K562 (cell line): ENCODE results near the gene DBNDD1. TPM values are rescaled to one million over a fixed set of nuclear protein-coding genes. Genes with fewer than 3 reads are reported as not detected.

Source experiments
- ATAC-seq: fragments of 200-7000 bp; cut with Tn5 transposase; 3 replicates; pipeline ENCODE4 v1.9.1; 2020; ENCODE audit warnings: moderate library complexity
- BruUV-seq: library from RNA; stranded (reverse); fragments of 400-500 nt; replicated peaks from 2 replicates; lab custom pipeline; 2021; lab: Mats Ljungman, UMichigan
- CTCF ChIA-PET: fragments of 300-600 bp; formaldehyde crosslinking; extraction: SDS; loops from one replicate; lab custom pipeline; 2021; ENCODE audit warnings: low intra/inter-chr PET ratio; lab: Yijun Ruan, JAX
- POLR2A ChIA-PET: fragments of 300-600, 350-650 bp; sonication (Branson Sonifier 250); formaldehyde crosslinking; extraction: SDS; loops from one replicate; lab custom pipeline; 2021; ENCODE audit warnings: antibody characterized with exemption, inconsistent platforms; lab: Yijun Ruan, JAX
- DNase-seq, 4 experiments: peaks; one replicate each; pipeline versions ENCODE4 v3.0.0 to v3.0.0-alpha.2; 2011 to 2018; ENCODE audit warnings: low spot score in 3 of 4, mixed read lengths in 3 of 4; ENCODE audit errors: extremely low read depth in 1 of 4
- FAIRE-seq: peaks from 2 replicates; lab custom pipeline; 2011; peaks lifted over from hg19 to GRCh38; lab: Jason Lieb, UNC
- H2AFZ ChIP-seq: 2 replicates; pipeline ENCODE4 v1.6.0; 2011; ENCODE audit warnings: low read depth, low read length, control low read depth, inconsistent platforms
- H3K27ac ChIP-seq: fragments of 200-600 bp; 3 replicates; pipeline ENCODE4 v1.8.0; 2011; ENCODE audit warnings: low read depth, mild to moderate bottlenecking, control low read depth, inconsistent platforms, low read length, moderate library complexity, mixed read lengths; ENCODE audit errors: extremely low read depth
- H3K27me3 ChIP-seq, 2 experiments: fragments of 300-600 bp in 1 of 2; 2 replicates in 1 of 2; 3 replicates in 1 of 2; pipeline versions ENCODE4 v1.6.0 to v1.8.0; 2011; ENCODE audit warnings: inconsistent platforms in 2 of 2, low read length in 2 of 2, mild to moderate bottlenecking in 1 of 2, mixed read lengths in 1 of 2, moderate library complexity in 1 of 2; ENCODE audit not compliant: control insufficient read depth in 2 of 2, insufficient read depth in 2 of 2
- H3K36me3 ChIP-seq: fragments of 300-600 bp; 3 replicates; pipeline ENCODE4 v1.8.0; 2011; ENCODE audit warnings: mild to moderate bottlenecking, low read length, inconsistent platforms; ENCODE audit not compliant: control insufficient read depth, insufficient read depth
- H3K4me1 ChIP-seq, 2 experiments: fragments of 200-600 bp in 1 of 2; replicated peaks in 1 of 2; 2 replicates in 1 of 2; 3 replicates in 1 of 2; pipeline versions ENCODE4 v1.5.1 to v1.8.0; 2011; ENCODE audit warnings: inconsistent platforms in 2 of 2, low read length in 2 of 2, mild to moderate bottlenecking in 1 of 2, mixed read lengths in 1 of 2, moderate library complexity in 1 of 2; ENCODE audit not compliant: control insufficient read depth in 2 of 2, insufficient read depth in 2 of 2
- H3K4me2 ChIP-seq: 2 replicates; pipeline ENCODE4 v1.6.1; 2011; ENCODE audit warnings: low read length, control low read depth, inconsistent platforms, mixed read lengths; ENCODE audit not compliant: insufficient read depth
- H3K4me3 ChIP-seq: fragments of 200-600 bp; sonication (generic), shearing (Covaris generic); 2 replicates; pipeline ENCODE4 v1.5.1; 2016; ENCODE audit warnings: control low read depth, inconsistent platforms
- H3K79me2 ChIP-seq: fragments of 200-600 bp; 3 replicates; pipeline ENCODE4 v1.8.0; 2011; ENCODE audit warnings: low read length, inconsistent platforms; ENCODE audit not compliant: control insufficient read depth, insufficient read depth
- H3K9ac ChIP-seq, 2 experiments: 2 replicates each; pipeline versions ENCODE4 v1.6.0 to v1.6.1; 2011; ENCODE audit warnings: low read depth in 2 of 2, low read length in 2 of 2, control low read depth in 1 of 2, inconsistent platforms in 1 of 2, mild to moderate bottlenecking in 1 of 2, mixed read lengths in 1 of 2; ENCODE audit not compliant: insufficient read depth in 1 of 2
- H3K9me1 ChIP-seq: one replicate; pipeline ENCODE4 v1.6.0; 2011; ENCODE audit warnings: inconsistent platforms, mild to moderate bottlenecking, low read length, moderate library complexity; ENCODE audit not compliant: control insufficient read depth, insufficient read depth
- H3K9me3 ChIP-seq: replicated peaks from 2 replicates; pipeline ENCODE4 v1.5.1; 2011; ENCODE audit warnings: low read depth, low read length, inconsistent platforms; ENCODE audit not compliant: control insufficient read depth, insufficient read depth
- H4K20me1 ChIP-seq: replicated peaks from 2 replicates; pipeline ENCODE4 v1.6.1; 2011; ENCODE audit warnings: low read length, inconsistent platforms, mixed read lengths; ENCODE audit not compliant: control insufficient read depth, insufficient read depth
- ATF2 ChIP-seq: sonication (generic); formaldehyde crosslinking; IDR thresholded peaks from 2 replicates; pipeline ENCODE4 v1.8.1; 2022; ENCODE audit warnings: missing genetic modification reagents
- BMI1 ChIP-seq: fragments of 150-350 bp; IDR thresholded peaks from 2 replicates; pipeline ENCODE4 v1.6.1; 2014; ENCODE audit warnings: low read length
- EGR1 ChIP-seq: fragments of 450-650 bp; conservative IDR thresholded peaks from 2 replicates; pipeline ENCODE4 v1.6.1; 2017; ENCODE audit warnings: mild to moderate bottlenecking
- GABPB2 ChIP-seq: fragments of 250-450 bp; sonication (Bioruptor Pico); conservative IDR thresholded peaks from 2 replicates; pipeline ENCODE4 v1.5.1; 2021; ENCODE audit warnings: mild to moderate bottlenecking
- HMG20B ChIP-seq: fragments of 250-450 bp; sonication (Bioruptor Pico); IDR thresholded peaks from 2 replicates; pipeline ENCODE4 v1.5.0; 2021; ENCODE audit warnings: mild to moderate bottlenecking
- MTA2 ChIP-seq: fragments of 450-650 bp; IDR thresholded peaks from 2 replicates; pipeline ENCODE4 v1.6.1; 2016; ENCODE audit warnings: low read depth
- MXI1 ChIP-seq: IDR thresholded peaks from 2 replicates; pipeline ENCODE4 v1.6.1; 2011; ENCODE audit warnings: low read depth, mild to moderate bottlenecking, improper control_type of control experiment, low read length
- NR1H2 ChIP-seq: sonication (generic); formaldehyde crosslinking; IDR thresholded peaks from 2 replicates; pipeline ENCODE4 v1.4.0; 2020; ENCODE audit warnings: mild to moderate bottlenecking, missing genetic modification reagents
- SRSF3 ChIP-seq: fragments of 200-400 bp; formaldehyde crosslinking; IDR thresholded peaks from 2 replicates; pipeline ENCODE4 v1.6.1; 2016; ENCODE audit warnings: mild to moderate bottlenecking, low read length, moderate library complexity; ENCODE audit not compliant: insufficient read depth
- ZBED1 ChIP-seq: IDR thresholded peaks from 2 replicates; pipeline ENCODE4 v1.6.1; 2014
- ZBTB1 ChIP-seq: sonication (generic); formaldehyde crosslinking; IDR thresholded peaks from 2 replicates; pipeline ENCODE4 v1.8.1; 2023; ENCODE audit warnings: missing genetic modification reagents, low read depth, mild to moderate bottlenecking, borderline replicate concordance
- WGBS: fragments of 100-300 bp; shearing (Covaris generic); methylation state at CpG from one replicate; pipeline ENCODE4 v1.1.6; 2016; ENCODE audit warnings: low coverage, mixed read lengths; ENCODE audit not compliant: insufficient coverage; ENCODE audit errors: missing lambda C conversion rate; 5-methylcytosine and 5-hydroxymethylcytosine counted together
- in situ Hi-C: fragments of 300-500 bp; cut with MboI; formaldehyde crosslinking; loops from 4 replicates; pipeline ENCODE4 v1.15.0; 2018; ENCODE audit warnings: inconsistent platforms, mixed read lengths
- intact Hi-C: fragments of 100-400 bp; cut with micrococcal nuclease; formaldehyde crosslinking; loops from 2 replicates; pipeline ENCODE4 v1.14.2; 2022
- polyA plus RNA-seq, 8 experiments: library from polyadenylated mRNA; depleted of rRNA in 4 of 8; stranded (reverse) in 5 of 8; unstranded in 3 of 8; fragments of >200 nt; fragmentation: Nextera tagmentation in 2 of 8; fragmentation: Illumina TruSeq in 1 of 8; extraction: Ambion mirVana in 2 of 8; extraction: Trizol in 1 of 8; gene quantifications; 2 replicates each; pipeline versions ENCODE4 v1.2.1 to v1.2.3, GENCODE V29; 2011 to 2014; ENCODE audit warnings: inconsistent platforms in 1 of 8, missing spikeins in 1 of 8
- total RNA-seq, 7 experiments: library from RNA; depleted of rRNA in 6 of 7; stranded (reverse); fragments of >200 nt in 6 of 7; fragmentation: Illumina TruSeq in 2 of 7; extraction: Trizol in 2 of 7; gene quantifications; 2 replicates each; pipeline versions ENCODE4 v1.2.1 to v1.2.3, GENCODE V29; 2011 to 2021; ENCODE audit warnings: low replicate concordance in 1 of 7
- TF ChIP-seq, protein P1 (sequence below): fragments of 250-450 bp; sonication (Bioruptor Pico); IDR thresholded peaks from 2 replicates; pipeline ENCODE4 v1.8.0; 2022; ENCODE audit warnings: moderate library complexity, mild to moderate bottlenecking, inconsistent platforms
- TF ChIP-seq, protein P2 (sequence below), 2 experiments: fragments of 150-350 bp in 1 of 2; IDR thresholded peaks; 2 replicates each; pipeline ENCODE4 v1.6.1; 2012 to 2016; ENCODE audit warnings: low read depth in 2 of 2, low read length in 2 of 2, mild to moderate bottlenecking in 1 of 2, moderate library complexity in 1 of 2

DBNDD1 gene
- total and polyA plus RNA-seq, 9 of the 15 experiments (the other 6 are each of a cell fraction or from before 2014, with no cell fraction given) = 0.55 to 13.0 (median 5.8) TPM

GRCh38 chr16:89965447-89966225, 53.6 kb downstream of the DBNDD1 start:
- no TSS peak for BruUV-seq
- no peak for FAIRE-seq
- H4K20me1 ChIP-seq = 0 out of 2 replicates have a peak, but pooled peaks cover 6% of the 10 kb centered on the region
- no peaks in the 10 kb centered on the region for H3K27me3 ChIP-seq
- peak overlapping the region in 1 of 2 experiments; percentile 81; a peak in 1 of 4 replicates for H3K9ac ChIP-seq
- POLR2A ChIA-PET = interaction anchor here (2.5 kb wide), 1 partner anchor 12 kb away, joined by 11 read pairs; no protein-coding TSS in a partner anchor
- H3K9me1 ChIP-seq = no peaks in the 10 kb centered on the region
- DNase-seq = no peak
- no peak overlapping the region for H2AFZ ChIP-seq
- peaks cover 14% of the 10 kb centered on the region for H3K79me2 ChIP-seq
- H3K36me3 ChIP-seq = peaks cover 46% of the 10 kb centered on the region; the same call in 2 of the 3 replicates
- intact Hi-C loops = no loop called here
- CTCF ChIA-PET = no interaction called here
- no peak overlapping the region for H3K27ac ChIP-seq
- WGBS = 84% methylated on average over 28 of the region's 30 CpGs
- in situ Hi-C loops = no loop called here
- no peak overlapping the region for H3K4me2 ChIP-seq
- H3K4me1 ChIP-seq = peaks cover 6 to 32% of the 10 kb centered on the region in 2 experiments; a peak in 4 of 5 replicates
- H3K9me3 ChIP-seq = no peaks in the 10 kb centered on the region
- no peak for ATAC-seq
- TF ChIP-seq, protein P1, sequence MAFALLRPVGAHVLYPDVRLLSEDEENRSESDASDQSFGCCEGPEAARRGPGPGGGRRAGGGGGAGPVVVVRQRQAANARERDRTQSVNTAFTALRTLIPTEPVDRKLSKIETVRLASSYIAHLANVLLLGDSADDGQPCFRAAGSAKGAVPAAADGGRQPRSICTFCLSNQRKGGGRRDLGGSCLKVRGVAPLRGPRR = no peak
- TF ChIP-seq SRSF3 = no peak
- no peak for TF ChIP-seq EGR1
- no peak for TF ChIP-seq HMG20B (CRISPR knock-in tag)
- TF ChIP-seq MXI1 = no peak
- no peak for TF ChIP-seq ZBTB1 (CRISPR knock-in tag)
- no peak for TF ChIP-seq BMI1
- TF ChIP-seq, protein P2, sequence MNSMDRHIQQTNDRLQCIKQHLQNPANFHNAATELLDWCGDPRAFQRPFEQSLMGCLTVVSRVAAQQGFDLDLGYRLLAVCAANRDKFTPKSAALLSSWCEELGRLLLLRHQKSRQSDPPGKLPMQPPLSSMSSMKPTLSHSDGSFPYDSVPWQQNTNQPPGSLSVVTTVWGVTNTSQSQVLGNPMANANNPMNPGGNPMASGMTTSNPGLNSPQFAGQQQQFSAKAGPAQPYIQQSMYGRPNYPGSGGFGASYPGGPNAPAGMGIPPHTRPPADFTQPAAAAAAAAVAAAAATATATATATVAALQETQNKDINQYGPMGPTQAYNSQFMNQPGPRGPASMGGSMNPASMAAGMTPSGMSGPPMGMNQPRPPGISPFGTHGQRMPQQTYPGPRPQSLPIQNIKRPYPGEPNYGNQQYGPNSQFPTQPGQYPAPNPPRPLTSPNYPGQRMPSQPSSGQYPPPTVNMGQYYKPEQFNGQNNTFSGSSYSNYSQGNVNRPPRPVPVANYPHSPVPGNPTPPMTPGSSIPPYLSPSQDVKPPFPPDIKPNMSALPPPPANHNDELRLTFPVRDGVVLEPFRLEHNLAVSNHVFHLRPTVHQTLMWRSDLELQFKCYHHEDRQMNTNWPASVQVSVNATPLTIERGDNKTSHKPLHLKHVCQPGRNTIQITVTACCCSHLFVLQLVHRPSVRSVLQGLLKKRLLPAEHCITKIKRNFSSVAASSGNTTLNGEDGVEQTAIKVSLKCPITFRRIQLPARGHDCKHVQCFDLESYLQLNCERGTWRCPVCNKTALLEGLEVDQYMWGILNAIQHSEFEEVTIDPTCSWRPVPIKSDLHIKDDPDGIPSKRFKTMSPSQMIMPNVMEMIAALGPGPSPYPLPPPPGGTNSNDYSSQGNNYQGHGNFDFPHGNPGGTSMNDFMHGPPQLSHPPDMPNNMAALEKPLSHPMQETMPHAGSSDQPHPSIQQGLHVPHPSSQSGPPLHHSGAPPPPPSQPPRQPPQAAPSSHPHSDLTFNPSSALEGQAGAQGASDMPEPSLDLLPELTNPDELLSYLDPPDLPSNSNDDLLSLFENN (IDR thresholded peaks at IDR 0.05; ENCODE audit: low read depth in 2 of 2, low read length in 2 of 2) = no peak
- no peak for TF ChIP-seq ATF2 (CRISPR knock-in tag)
- TF ChIP-seq NR1H2 (CRISPR knock-in tag) = no peak
- no peak for TF ChIP-seq ZBED1
- TF ChIP-seq MTA2 = no peak
- no peak for TF ChIP-seq GABPB2 (CRISPR knock-in tag)
- H3K4me3 ChIP-seq = no peak overlapping the region
